Neural crest cell (in vitro differentiated cells): Measurements from ENCODE around the gene PFKL. TPM values are rescaled to one million over a fixed set of nuclear protein-coding genes. Genes with fewer than 3 reads are reported as not detected.

Experiments used
- DNase-seq: peaks from one replicate; pipeline ENCODE4 v3.0.0; 2021; ENCODE audit warnings: low read depth, mixed read lengths, low spot score
- H3K27ac Mint-ChIP-seq: one replicate; pipeline ENCODE4 v1.8.0; 2021; ENCODE audit warnings: mild to moderate bottlenecking, mixed read lengths; ENCODE audit not compliant: unreplicated experiment
- H3K27me3 Mint-ChIP-seq: 2 replicates; pipeline ENCODE4 v1.8.0; 2021; ENCODE audit warnings: low read depth, mild to moderate bottlenecking, mixed read lengths
- H3K36me3 Mint-ChIP-seq: 2 replicates; pipeline ENCODE4 v1.8.0; 2021; ENCODE audit warnings: low read depth, mild to moderate bottlenecking, mixed read lengths
- H3K4me1 Mint-ChIP-seq: 2 replicates; pipeline ENCODE4 v1.8.0; 2021; ENCODE audit warnings: mixed read lengths
- H3K4me3 Mint-ChIP-seq: one replicate; pipeline ENCODE4 v1.8.0; 2021; ENCODE audit warnings: mild to moderate bottlenecking, mixed read lengths
- H3K9me3 Mint-ChIP-seq: 2 replicates; pipeline ENCODE4 v1.8.0; 2021; ENCODE audit warnings: mixed read lengths
- total RNA-seq: library from RNA; stranded (reverse); gene quantifications from 2 replicates; pipeline ENCODE4 v1.2.1, GENCODE V29; 2021
- TF ChIP-seq, protein P1 (sequence below): fragments of 200-600 bp; sonication (generic); conservative IDR thresholded peaks from 2 replicates; pipeline ENCODE4 v1.5.0; 2021; ENCODE audit warnings: antibody characterized with exemption, mild to moderate bottlenecking

The PFKL gene
- total RNA-seq, 1 donor from 2014 or later: 96.1 TPM

DNA sequence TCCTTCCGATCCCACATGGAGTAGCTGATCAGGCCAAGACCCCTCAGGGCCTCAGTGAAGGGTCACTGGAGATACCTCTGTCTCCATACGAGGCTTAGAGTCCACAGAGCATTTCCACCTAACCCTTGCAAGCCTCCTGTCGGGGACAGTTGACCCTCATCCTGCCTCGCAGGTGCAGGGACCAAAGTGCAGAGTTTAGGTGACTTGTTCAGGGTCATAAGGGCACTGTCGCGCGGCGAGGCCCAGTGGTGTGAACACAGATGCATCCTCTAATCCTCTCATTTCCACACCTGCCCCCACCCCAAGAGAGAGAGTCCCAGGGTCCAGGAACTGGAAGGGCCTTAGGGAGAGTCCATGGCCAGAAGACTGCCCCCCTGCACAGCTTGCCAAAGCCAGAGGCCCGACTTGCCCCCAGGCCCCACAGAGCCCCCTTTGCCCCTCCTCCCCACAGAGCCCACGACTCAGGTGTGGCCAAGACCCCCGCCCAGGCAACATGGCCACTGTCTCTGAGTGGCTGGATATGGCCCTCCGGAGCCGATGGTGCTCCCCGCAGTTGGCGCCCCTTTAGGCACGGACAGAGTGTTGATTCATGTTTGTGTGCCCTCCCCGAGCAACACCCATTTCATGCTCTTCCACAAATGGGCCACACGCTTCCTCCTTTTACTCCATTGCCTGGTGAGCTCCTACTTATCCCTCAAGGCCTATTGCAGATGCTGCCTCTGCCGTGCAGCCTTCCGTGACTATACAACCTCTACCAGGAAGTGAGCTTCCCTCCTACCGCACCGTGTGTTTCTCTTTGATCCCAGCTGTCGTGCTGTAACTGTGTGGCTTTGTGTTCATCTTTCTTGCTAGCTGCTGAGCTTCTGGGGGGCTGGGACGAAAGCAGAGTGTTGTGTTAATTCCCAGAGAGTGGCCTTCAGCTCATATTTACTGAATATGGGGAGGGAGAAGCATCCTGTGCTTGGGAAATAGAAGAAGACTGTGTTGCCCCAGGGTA, 55.2 kb downstream of the PFKL start:
- no peak overlapping the region for H3K27ac Mint-ChIP-seq
- H3K27me3 Mint-ChIP-seq: no peaks in the 10 kb centered on the region
- TF ChIP-seq, protein P1, sequence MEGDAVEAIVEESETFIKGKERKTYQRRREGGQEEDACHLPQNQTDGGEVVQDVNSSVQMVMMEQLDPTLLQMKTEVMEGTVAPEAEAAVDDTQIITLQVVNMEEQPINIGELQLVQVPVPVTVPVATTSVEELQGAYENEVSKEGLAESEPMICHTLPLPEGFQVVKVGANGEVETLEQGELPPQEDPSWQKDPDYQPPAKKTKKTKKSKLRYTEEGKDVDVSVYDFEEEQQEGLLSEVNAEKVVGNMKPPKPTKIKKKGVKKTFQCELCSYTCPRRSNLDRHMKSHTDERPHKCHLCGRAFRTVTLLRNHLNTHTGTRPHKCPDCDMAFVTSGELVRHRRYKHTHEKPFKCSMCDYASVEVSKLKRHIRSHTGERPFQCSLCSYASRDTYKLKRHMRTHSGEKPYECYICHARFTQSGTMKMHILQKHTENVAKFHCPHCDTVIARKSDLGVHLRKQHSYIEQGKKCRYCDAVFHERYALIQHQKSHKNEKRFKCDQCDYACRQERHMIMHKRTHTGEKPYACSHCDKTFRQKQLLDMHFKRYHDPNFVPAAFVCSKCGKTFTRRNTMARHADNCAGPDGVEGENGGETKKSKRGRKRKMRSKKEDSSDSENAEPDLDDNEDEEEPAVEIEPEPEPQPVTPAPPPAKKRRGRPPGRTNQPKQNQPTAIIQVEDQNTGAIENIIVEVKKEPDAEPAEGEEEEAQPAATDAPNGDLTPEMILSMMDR: no peak
- no peaks in the 10 kb centered on the region for H3K36me3 Mint-ChIP-seq
- DNase-seq: no peak
- H3K4me1 Mint-ChIP-seq: peaks cover 5% of the 10 kb centered on the region
- H3K4me3 Mint-ChIP-seq: no peak overlapping the region
- no peaks in the 10 kb centered on the region for H3K9me3 Mint-ChIP-seq

DNA sequence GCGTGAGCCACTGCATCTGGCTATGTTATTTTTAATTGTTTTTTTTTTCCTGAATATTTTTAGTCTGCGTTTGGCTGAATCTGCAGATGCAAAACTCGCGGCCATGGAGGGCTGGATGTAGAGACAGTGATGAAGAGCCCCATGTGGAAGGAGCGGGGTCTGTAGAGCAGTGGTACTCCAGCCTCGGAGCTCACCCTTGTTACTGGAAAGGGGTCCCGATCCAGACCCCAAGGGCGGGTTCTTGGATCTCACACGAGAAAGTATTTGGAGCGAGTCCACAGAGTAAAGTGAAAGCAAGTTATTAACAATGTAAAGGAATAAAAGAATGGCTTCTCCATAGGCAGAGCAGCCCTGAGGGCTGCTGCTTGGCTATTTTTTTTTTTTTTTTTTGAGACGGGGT, 56.3 kb downstream of the PFKL start:
- Mint-ChIP-seq H3K27me3 (no peaks in the 10 kb centered on the region), H3K9me3 (peaks cover 2% of the 10 kb centered on the region), H3K4me3 (no peak overlapping the region), H3K4me1 (peaks cover 5% of the 10 kb centered on the region), H3K27ac (no peak overlapping the region), H3K36me3 (no peaks in the 10 kb centered on the region)
- TF ChIP-seq, protein P1: no peak
- DNase-seq: no peak

DNA sequence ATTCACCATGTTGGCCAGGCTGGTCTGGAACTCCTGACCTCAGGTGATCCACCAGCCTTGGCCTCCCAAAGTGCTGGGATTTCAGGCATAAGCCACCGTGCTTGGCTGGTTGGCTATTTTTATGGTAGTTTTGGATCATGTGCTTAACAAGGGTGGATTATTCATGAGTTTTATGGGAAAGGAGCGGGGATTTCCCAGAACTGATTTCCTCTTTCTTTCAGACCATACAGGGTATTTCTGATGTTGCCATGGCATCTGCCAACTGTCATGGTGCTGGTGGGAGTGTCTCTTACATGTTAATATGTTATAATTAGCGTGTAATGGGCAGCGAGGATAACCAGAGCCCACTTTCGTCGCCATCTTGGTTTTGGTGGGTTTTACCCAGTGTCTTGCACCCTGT, 56.8 kb downstream of the PFKL start:
- no peaks in the 10 kb centered on the region for H3K36me3 Mint-ChIP-seq
- H3K27ac Mint-ChIP-seq: no peak overlapping the region
- H3K9me3 Mint-ChIP-seq: peaks cover 2% of the 10 kb centered on the region
- DNase-seq: no peak
- TF ChIP-seq, protein P1: no peak
- peaks cover 5% of the 10 kb centered on the region for H3K4me1 Mint-ChIP-seq
- no peak overlapping the region for H3K4me3 Mint-ChIP-seq
- H3K27me3 Mint-ChIP-seq: no peaks in the 10 kb centered on the region

DNA sequence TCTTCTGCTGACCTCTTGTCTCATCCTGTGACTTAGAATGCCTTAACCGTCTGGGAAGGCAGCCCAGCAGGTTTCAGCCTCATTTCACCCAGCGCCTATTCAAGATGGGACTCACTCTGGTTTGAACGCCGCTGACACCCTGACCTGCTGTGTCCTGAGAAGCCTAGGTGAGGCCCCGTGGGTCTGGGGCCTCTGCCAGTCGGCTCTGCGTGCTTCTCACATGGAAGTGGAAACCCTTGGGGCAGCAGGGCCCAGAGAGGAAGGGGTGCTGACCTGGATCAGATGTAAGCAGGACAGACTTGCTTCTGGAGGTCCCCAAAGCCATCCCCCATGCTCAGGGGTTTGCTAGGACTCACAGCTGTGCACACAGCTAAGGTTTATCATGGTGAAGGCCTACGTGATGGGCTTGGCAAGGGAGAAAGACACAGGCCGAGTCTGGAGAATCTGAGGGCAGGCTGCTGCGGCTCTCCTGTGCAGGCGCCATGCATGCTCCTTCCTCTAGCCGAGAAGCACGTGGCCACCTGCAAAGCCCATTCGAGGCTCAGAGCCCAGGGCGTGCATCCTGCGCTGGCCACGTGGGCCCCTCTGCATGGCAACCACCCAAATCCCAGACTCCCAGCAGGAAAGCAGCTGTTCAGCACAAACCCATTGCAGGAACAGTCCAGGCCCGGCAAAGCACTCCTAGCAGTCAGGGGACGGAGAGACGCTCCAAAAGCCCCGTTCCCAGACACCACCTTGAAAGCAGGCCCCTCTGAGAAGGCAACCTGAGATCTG, 57.4 kb downstream of the PFKL start:
- Mint-ChIP-seq H3K4me3 (no peak overlapping the region), H3K27me3 (no peaks in the 10 kb centered on the region), H3K9me3 (peaks cover 2% of the 10 kb centered on the region), H3K4me1 (peaks cover 5% of the 10 kb centered on the region), H3K27ac (no peak overlapping the region), H3K36me3 (no peaks in the 10 kb centered on the region)
- DNase-seq: no peak
- TF ChIP-seq, protein P1: no peak

DNA sequence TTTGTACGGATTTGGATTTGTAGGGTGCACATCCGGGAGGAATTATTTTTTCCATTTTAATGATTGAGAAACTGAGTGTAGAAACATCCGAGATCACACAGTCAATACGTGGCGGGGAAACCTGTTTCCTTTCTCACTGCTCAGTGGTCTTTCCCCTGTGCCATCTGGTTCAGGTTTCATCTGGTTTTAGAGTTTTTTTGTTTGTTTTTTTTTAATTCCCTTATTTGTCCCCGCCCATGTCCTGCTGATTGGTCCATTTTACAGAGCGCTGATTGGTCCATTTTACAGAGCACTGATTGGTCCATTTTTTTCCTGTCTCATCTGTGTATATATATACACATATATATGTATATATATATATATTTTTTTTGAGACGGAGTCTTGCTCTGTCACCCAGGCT, 59.5 kb downstream of the PFKL start:
- Mint-ChIP-seq H3K27me3 (peaks cover 7% of the 10 kb centered on the region), H3K4me1 (peaks cover 5% of the 10 kb centered on the region), H3K36me3 (no peaks in the 10 kb centered on the region), H3K9me3 (peaks cover 8% of the 10 kb centered on the region), H3K4me3 (no peak overlapping the region), H3K27ac (no peak overlapping the region)
- TF ChIP-seq, protein P1: no peak
- DNase-seq: no peak
